Lung (tissue), 12 donors: ENCODE data around the gene OR2G3. TPM values are rescaled to one million over a fixed set of nuclear protein-coding genes. Genes with fewer than 3 reads are reported as not detected.
A peak's percentile ranks its signal among the peaks of the same experiment; 100 is the strongest.

Source experiments
- ATAC-seq: fragments of 200-7000 bp; cut with Tn5 transposase; one replicate; pipeline ENCODE4 v1.9.1; 2020; ENCODE audit warnings: moderate number of reproducible peaks; ENCODE audit not compliant: insufficient read depth, low FRiP score
- DNase-seq, 3 donors: peaks; one replicate each; pipeline ENCODE4 v3.0.0-alpha.2; 2013 to 2017
- H3K27ac ChIP-seq, 2 donors: one replicate each; pipeline ENCODE4 v1.5.1; 2013; ENCODE audit warnings: mild to moderate bottlenecking in 2 of 2, moderate library complexity in 2 of 2, control low read depth in 1 of 2, inconsistent platforms in 1 of 2, low read depth in 1 of 2, low read length in 1 of 2
- H3K27me3 ChIP-seq, 3 donors: one replicate each; pipeline ENCODE4 v1.5.1; 2013; ENCODE audit warnings: low read length in 2 of 3; ENCODE audit not compliant: control insufficient read depth in 3 of 3, insufficient read depth in 3 of 3
- H3K36me3 ChIP-seq, 4 donors: one replicate each; pipeline ENCODE4 v1.5.1; 2013; ENCODE audit warnings: low read length in 4 of 4, mild to moderate bottlenecking in 1 of 4, moderate library complexity in 1 of 4; ENCODE audit not compliant: control insufficient read depth in 4 of 4, insufficient read depth in 4 of 4
- H3K4me1 ChIP-seq, 5 donors: one replicate each; pipeline ENCODE4 v1.5.1; 2013; ENCODE audit warnings: low read length in 5 of 5, mild to moderate bottlenecking in 2 of 5, moderate library complexity in 1 of 5; ENCODE audit not compliant: control insufficient read depth in 5 of 5, insufficient read depth in 5 of 5
- H3K4me3 ChIP-seq: one replicate; pipeline ENCODE4 v1.5.1; 2013; ENCODE audit warnings: mild to moderate bottlenecking, control low read depth, moderate library complexity
- H3K9ac ChIP-seq, 2 donors: one replicate each; pipeline ENCODE4 v1.5.1; 2013; ENCODE audit warnings: low read length in 2 of 2, control low read depth in 1 of 2; ENCODE audit not compliant: insufficient read depth in 1 of 2
- H3K9me3 ChIP-seq, 4 donors: one replicate each; pipeline ENCODE4 v1.5.1; 2013; ENCODE audit warnings: low read length in 3 of 4, mild to moderate bottlenecking in 1 of 4, moderate library complexity in 1 of 4; ENCODE audit not compliant: control insufficient read depth in 4 of 4, insufficient read depth in 3 of 4
- whole genome bisulfite sequencing, 2 donors: extraction: QIAGEN DNeasy Blood & Tissue Kit; methylation state at CpG; one replicate each; pipeline ENCODE4 v1.1.7; 2013; 5-methylcytosine and 5-hydroxymethylcytosine counted together
- polyA plus RNA-seq, 2 donors: library from polyadenylated mRNA; stranded (reverse); fragments of 200-250 nt; gene quantifications; one replicate each; pipeline ENCODE4 v1.2.1, GENCODE V29; 2013
- total RNA-seq, 2 donors: library from RNA; depleted of rRNA in 1 of 2; stranded (reverse); fragments of >200 nt in 1 of 2; gene quantifications; one replicate each; pipeline ENCODE4 v1.2.1, GENCODE V29; 2014 to 2021
- TF ChIP-seq, protein P1 (sequence below): IDR thresholded peaks from 2 replicates; pipeline ENCODE4 v1.5.1; 2012; ENCODE audit warnings: mild to moderate bottlenecking; ENCODE audit errors: control extremely low read depth, extremely low read depth
- donor health status: control.
- donor health status: control.
- donor health status: Bipolar disorder and iron deficiency.
- donor health status: healthy.
- donor health status: DM: yes; HTN: yes; CAD: no.

OR2G3 gene
- total and polyA plus RNA-seq, 4 donors: not detected

DNA sequence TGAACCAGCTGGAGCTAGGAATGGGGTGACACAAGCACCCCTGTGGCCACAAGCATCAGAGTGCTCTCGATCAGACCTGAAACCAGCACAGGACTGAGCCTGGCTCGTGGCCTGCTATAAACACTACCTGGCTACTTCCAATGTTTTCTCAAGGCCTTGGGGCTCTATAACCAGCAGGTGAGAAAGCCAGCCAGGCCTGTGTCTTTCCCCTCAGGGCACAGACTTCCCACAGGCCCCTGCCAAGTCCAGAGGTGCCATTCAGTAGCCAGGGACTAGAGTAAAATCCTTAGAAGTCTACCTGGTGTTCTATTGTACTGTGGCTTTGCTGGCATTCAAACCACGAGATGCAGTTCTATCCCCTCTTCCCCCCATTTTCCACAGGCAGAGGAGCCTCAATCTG lies 22.6 kb downstream of the OR2G3 start:
- no peaks in the 10 kb centered on the region for H3K27me3 ChIP-seq

DNA sequence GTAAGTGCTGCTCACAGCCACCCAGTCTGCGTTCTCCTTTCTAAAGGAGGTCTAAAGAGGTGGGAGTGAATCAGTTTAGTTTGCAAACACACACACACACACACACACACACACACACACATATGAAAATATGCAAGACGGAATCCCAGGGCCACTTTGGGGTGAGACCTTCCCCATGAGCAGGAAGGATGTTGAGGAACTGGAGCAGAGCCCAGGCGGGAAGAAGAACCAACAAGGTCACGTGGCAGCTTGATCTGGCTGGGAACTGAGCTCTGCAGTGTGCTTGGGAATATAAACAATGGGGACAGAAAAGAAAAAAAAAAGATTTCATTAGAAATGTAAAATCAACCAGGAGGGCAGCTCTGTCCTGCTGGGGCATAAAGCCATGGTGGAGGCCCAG lies 32.6 kb downstream of the OR2G3 start:
- Histone ChIP-seq H3K4me1 (peaks cover 0 to 7% (median 0%) of the 10 kb centered on the region in 5 donors), H3K27me3 (peaks cover 0 to 2% (median 0%) of the 10 kb centered on the region in 3 donors), H3K9me3 (peaks cover 0 to 20% (median 1%) of the 10 kb centered on the region in 4 donors), H3K4me3 (no peak overlapping the region), H3K9ac (no peak overlapping the region), H3K36me3 (no peaks in the 10 kb centered on the region), H3K27ac (no peak overlapping the region)
- TF ChIP-seq, protein P1, sequence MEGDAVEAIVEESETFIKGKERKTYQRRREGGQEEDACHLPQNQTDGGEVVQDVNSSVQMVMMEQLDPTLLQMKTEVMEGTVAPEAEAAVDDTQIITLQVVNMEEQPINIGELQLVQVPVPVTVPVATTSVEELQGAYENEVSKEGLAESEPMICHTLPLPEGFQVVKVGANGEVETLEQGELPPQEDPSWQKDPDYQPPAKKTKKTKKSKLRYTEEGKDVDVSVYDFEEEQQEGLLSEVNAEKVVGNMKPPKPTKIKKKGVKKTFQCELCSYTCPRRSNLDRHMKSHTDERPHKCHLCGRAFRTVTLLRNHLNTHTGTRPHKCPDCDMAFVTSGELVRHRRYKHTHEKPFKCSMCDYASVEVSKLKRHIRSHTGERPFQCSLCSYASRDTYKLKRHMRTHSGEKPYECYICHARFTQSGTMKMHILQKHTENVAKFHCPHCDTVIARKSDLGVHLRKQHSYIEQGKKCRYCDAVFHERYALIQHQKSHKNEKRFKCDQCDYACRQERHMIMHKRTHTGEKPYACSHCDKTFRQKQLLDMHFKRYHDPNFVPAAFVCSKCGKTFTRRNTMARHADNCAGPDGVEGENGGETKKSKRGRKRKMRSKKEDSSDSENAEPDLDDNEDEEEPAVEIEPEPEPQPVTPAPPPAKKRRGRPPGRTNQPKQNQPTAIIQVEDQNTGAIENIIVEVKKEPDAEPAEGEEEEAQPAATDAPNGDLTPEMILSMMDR: no peak
- ATAC-seq (no peak), DNase-seq (peak; percentile 14 to 46 (median 20))
- WGBS, 2 donors: 30 to 39% methylated on average over 4 of the region's 4 CpGs

More for the DNA sequence above, 22.6 kb downstream of the OR2G3 start:
- Histone ChIP-seq H3K27ac (no peak overlapping the region), H3K36me3 (no peaks in the 10 kb centered on the region), H3K4me1 (no peaks in the 10 kb centered on the region), H3K9me3 (peaks cover 0 to 3% (median 1%) of the 10 kb centered on the region in 4 donors), H3K4me3 (no peak overlapping the region), H3K9ac (no peak overlapping the region)
- DNase-seq (no peak), ATAC-seq (no peak)
- TF ChIP-seq, protein P1: no peak
- WGBS, 2 donors: 55 to 56% methylated on average over 3 of the region's 3 CpGs

DNA sequence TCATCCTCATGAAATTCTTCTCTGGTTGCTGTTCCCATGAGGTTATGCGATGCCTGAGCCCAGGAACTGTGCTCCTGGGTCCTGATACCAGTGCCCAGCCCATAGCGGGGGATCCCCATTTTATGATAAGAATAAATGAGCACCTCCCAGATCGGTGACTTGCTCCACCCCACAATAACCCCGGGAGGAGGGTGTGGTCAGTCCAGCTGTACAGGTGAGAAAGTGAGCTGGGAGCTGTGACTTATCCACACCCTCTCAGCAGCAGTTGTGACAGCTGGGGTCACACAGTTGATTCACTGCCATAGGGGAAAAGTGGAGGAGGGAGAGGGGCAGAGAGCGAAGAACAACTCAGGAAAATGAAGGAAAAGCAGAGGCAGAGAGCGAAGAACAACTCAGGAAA lies 33.4 kb downstream of the OR2G3 start:
- Histone ChIP-seq H3K9ac (no peak overlapping the region), H3K27me3 (peaks cover 0 to 2% (median 0%) of the 10 kb centered on the region in 3 donors), H3K27ac (no peak overlapping the region), H3K4me3 (no peak overlapping the region), H3K36me3 (no peaks in the 10 kb centered on the region), H3K4me1 (peaks cover 0 to 7% (median 0%) of the 10 kb centered on the region in 5 donors), H3K9me3 (peaks cover 0 to 20% (median 1%) of the 10 kb centered on the region in 4 donors)
- TF ChIP-seq, protein P1: no peak
- ATAC-seq (no peak), DNase-seq (no peak)
- 81 to 88% methylated on average over 6 of the region's 6 CpGs for WGBS, 2 donors
